Neural cell (in vitro differentiated cells): ENCODE measurements around the gene BLVRA. TPM values are rescaled to one million over a fixed set of nuclear protein-coding genes. Genes with fewer than 3 reads are reported as not detected.

Experiments used
- H2AFZ ChIP-seq: fragments of 200-600, 300-800 bp; sonication (generic), shearing (Covaris generic); 2 replicates; pipeline ENCODE4 v1.6.0; 2014; ENCODE audit warnings: low read depth, mild to moderate bottlenecking, antibody characterized with exemption, low read length, moderate library complexity
- H3F3A ChIP-seq: fragments of 200-600 bp; shearing (Covaris generic); 2 replicates; pipeline ENCODE4 v1.6.1; 2016; ENCODE audit warnings: mild to moderate bottlenecking, moderate library complexity, mixed read lengths, antibody characterized with exemption, low read length; ENCODE audit not compliant: insufficient read depth, poor library complexity, severe bottlenecking
- H3K27ac ChIP-seq: fragments of 200-600, 300-800 bp; sonication (generic), shearing (Covaris generic); 2 replicates; pipeline ENCODE4 v1.5.1; 2014; ENCODE audit warnings: mild to moderate bottlenecking, low read length, moderate library complexity
- H3K27me3 ChIP-seq: fragments of 300-800, 200-600 bp; sonication (generic), shearing (Covaris generic); 2 replicates; pipeline ENCODE4 v1.6.0; 2014; ENCODE audit warnings: mild to moderate bottlenecking, low read depth, low read length, moderate library complexity; ENCODE audit not compliant: insufficient read depth
- H3K36me3 ChIP-seq: fragments of 300-800, 200-600 bp; sonication (generic), shearing (Covaris generic); 2 replicates; pipeline ENCODE4 v1.5.1; 2014; ENCODE audit warnings: mild to moderate bottlenecking, antibody characterized with exemption, low read length, moderate library complexity; ENCODE audit not compliant: insufficient read depth
- H3K4me2 ChIP-seq: fragments of 300-800, 200-600 bp; sonication (generic), shearing (Covaris generic); 2 replicates; pipeline ENCODE4 v1.6.0; 2014; ENCODE audit warnings: mild to moderate bottlenecking, low read length
- H3K4me3 ChIP-seq: fragments of 300-800, 200-600 bp; sonication (generic), shearing (Covaris generic); 2 replicates; pipeline ENCODE4 v1.5.1; 2014; ENCODE audit warnings: mild to moderate bottlenecking, low read length, moderate library complexity
- H3K79me2 ChIP-seq: fragments of 200-600 bp; shearing (Covaris generic); replicated peaks from 2 replicates; pipeline ENCODE4 v1.6.0; 2014; ENCODE audit warnings: mild to moderate bottlenecking, low read length, moderate library complexity; ENCODE audit not compliant: insufficient read depth
- H3K9ac ChIP-seq: fragments of 300-800, 200-600 bp; sonication (generic), shearing (Covaris generic); 2 replicates; pipeline ENCODE4 v1.6.1; 2016; ENCODE audit warnings: mild to moderate bottlenecking, low read length, mixed read lengths
- H3K9me2 ChIP-seq: fragments of 200-600 bp; shearing (Covaris generic); 2 replicates; pipeline ENCODE4 v1.6.1; 2016; ENCODE audit warnings: mild to moderate bottlenecking, low read length, mixed read lengths; ENCODE audit not compliant: insufficient read depth
- H3K9me3 ChIP-seq: fragments of 200-600, 300-800 bp; sonication (generic), shearing (Covaris generic); 2 replicates; pipeline ENCODE4 v1.6.1; 2016; ENCODE audit warnings: mild to moderate bottlenecking, mixed run types, low read length, moderate library complexity, mixed read lengths
- H4K20me1 ChIP-seq: fragments of 200-600 bp; shearing (Covaris generic); 2 replicates; pipeline ENCODE4 v1.6.1; 2016; ENCODE audit warnings: mild to moderate bottlenecking, mixed run types; ENCODE audit not compliant: insufficient read depth
- CTCF ChIP-seq: fragments of 450-650 bp; IDR thresholded peaks from 2 replicates; pipeline ENCODE4 v1.5.1; 2014; ENCODE audit warnings: antibody characterized with exemption, mild to moderate bottlenecking, moderate library complexity; ENCODE audit not compliant: poor library complexity, severe bottlenecking
- EP300 ChIP-seq: fragments of 450-650 bp; conservative IDR thresholded peaks from 2 replicates; pipeline ENCODE4 v1.6.1; 2014; ENCODE audit warnings: antibody characterized with exemption, mild to moderate bottlenecking, moderate library complexity; ENCODE audit not compliant: poor library complexity, severe bottlenecking
- EZH2 ChIP-seq: fragments of 200-600, 300-800 bp; shearing (Covaris generic), sonication (generic); IDR thresholded peaks from 2 replicates; pipeline ENCODE4 v1.6.1; 2014; ENCODE audit warnings: antibody characterized with exemption, low read length, borderline replicate concordance, mild to moderate bottlenecking; ENCODE audit not compliant: insufficient read depth, poor library complexity, severe bottlenecking
- MXI1 ChIP-seq: fragments of 450-650 bp; conservative IDR thresholded peaks from 2 replicates; pipeline ENCODE4 v1.6.1; 2014; ENCODE audit warnings: antibody characterized with exemption, mild to moderate bottlenecking; ENCODE audit not compliant: poor library complexity, severe bottlenecking
- POLR2AphosphoS5 ChIP-seq: IDR thresholded peaks from 2 replicates; pipeline ENCODE4 v1.6.1; 2012
- RAD21 ChIP-seq: fragments of 450-650 bp; conservative IDR thresholded peaks from 2 replicates; pipeline ENCODE4 v1.6.1; 2014; ENCODE audit warnings: antibody characterized with exemption, mild to moderate bottlenecking, moderate library complexity
- REST ChIP-seq: IDR thresholded peaks from 2 replicates; pipeline ENCODE4 v1.6.1; 2012; ENCODE audit warnings: borderline replicate concordance
- SMC3 ChIP-seq: fragments of 450-650 bp; conservative IDR thresholded peaks from 2 replicates; pipeline ENCODE4 v1.6.1; 2014; ENCODE audit warnings: antibody characterized with exemption, mild to moderate bottlenecking, moderate library complexity; ENCODE audit not compliant: poor library complexity
- TAF1 ChIP-seq: IDR thresholded peaks from 2 replicates; pipeline ENCODE4 v1.6.1; 2012; ENCODE audit warnings: low read depth
- polyA plus RNA-seq: library from polyadenylated mRNA; depleted of rRNA; stranded (reverse); fragments of >200 nt; gene quantifications from 2 replicates; pipeline ENCODE4 v1.2.3, GENCODE V29; 2014

BLVRA gene
- polyA plus RNA-seq, 1 donor from 2014 or later = 12.4 TPM

- Histone ChIP-seq H3K79me2 (no peaks in the 10 kb centered on the region), H3K27me3 (no peaks in the 10 kb centered on the region), H3K4me2 (no peak overlapping the region), H3K9me2 (no peaks in the 10 kb centered on the region), H3K36me3 (no peaks in the 10 kb centered on the region), H3K9me3 (no peaks in the 10 kb centered on the region), H4K20me1 (no peaks in the 10 kb centered on the region), H3K4me3 (no peak overlapping the region), H3K9ac (no peak overlapping the region), H2AFZ (no peak overlapping the region), H3F3A (no peaks in the 10 kb centered on the region), H3K27ac (no peak overlapping the region)
- TF ChIP-seq POLR2AphosphoS5 (no peak), SMC3 (no peak), TAF1 (no peak), EZH2 (no peak), EP300 (no peak)
Observed at GRCh38 chr7:43764039-43764761, 5.7 kb downstream of the BLVRA start.

- H3K9ac ChIP-seq = no peak overlapping the region
- no peaks in the 10 kb centered on the region for H3K36me3 ChIP-seq
- H4K20me1 ChIP-seq = no peaks in the 10 kb centered on the region
- H3K4me2 ChIP-seq = no peak overlapping the region
- no peak for TF ChIP-seq MXI1
- no peak for TF ChIP-seq SMC3
- TF ChIP-seq POLR2AphosphoS5 = no peak
- no peak for TF ChIP-seq EP300
- TF ChIP-seq EZH2 = no peak
- no peak for TF ChIP-seq REST
- TF ChIP-seq CTCF = no peak
- no peak for TF ChIP-seq RAD21
- TF ChIP-seq TAF1 = no peak
- H3K9me3 ChIP-seq = no peaks in the 10 kb centered on the region
- H3K4me3 ChIP-seq = no peak overlapping the region
- H3K9me2 ChIP-seq = no peaks in the 10 kb centered on the region
- no peaks in the 10 kb centered on the region for H3F3A ChIP-seq
- H3K27ac ChIP-seq = no peak overlapping the region
- H3K27me3 ChIP-seq = no peaks in the 10 kb centered on the region
- no peak overlapping the region for H2AFZ ChIP-seq
- no peaks in the 10 kb centered on the region for H3K79me2 ChIP-seq
Observed at GRCh38 chr7:43764807-43765491, 6.5 kb downstream of the BLVRA start.
